ENCODE results near the gene CRIP2.

The CRIP2 gene

DNA sequence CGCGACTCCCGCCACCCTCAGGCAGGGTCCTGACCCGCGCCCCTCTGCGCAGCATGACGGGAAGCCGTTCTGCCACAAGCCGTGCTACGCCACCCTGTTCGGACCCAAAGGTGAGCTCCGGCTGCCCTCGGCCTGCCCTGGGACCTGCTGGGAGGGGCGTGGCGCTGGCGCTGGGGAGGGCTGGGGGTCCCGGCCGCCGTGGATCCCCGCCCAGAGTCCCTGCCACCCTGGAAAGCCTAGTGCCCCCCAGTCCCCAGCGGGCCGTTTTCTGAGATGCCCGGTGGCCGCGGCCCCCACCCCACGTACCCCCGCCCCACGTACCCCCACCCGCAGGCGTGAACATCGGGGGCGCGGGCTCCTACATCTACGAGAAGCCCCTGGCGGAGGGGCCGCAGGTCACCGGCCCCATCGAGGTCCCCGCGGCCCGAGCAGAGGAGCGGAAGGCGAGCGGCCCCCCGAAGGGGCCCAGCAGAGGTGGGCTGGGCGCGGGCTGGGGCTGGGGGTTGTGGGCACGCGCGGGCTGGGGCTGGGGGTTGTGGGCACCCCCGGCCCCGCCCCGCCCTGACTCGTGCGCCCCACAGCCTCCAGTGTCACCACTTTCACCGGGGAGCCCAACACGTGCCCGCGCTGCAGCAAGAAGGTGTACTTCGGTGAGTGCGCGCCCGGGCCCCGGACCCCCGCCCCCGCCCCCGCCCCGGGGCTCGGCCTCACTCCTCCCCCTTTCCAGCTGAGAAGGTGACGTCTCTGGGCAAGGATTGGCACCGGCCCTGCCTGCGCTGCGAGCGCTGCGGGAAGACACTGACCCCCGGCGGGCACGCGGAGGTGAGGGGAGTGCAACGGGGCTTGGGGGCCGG lies 4.0 kb downstream of the CRIP2 start:
- no peak for DNase-seq (ENCODE audit: extremely low read depth, low read depth)

DNA sequence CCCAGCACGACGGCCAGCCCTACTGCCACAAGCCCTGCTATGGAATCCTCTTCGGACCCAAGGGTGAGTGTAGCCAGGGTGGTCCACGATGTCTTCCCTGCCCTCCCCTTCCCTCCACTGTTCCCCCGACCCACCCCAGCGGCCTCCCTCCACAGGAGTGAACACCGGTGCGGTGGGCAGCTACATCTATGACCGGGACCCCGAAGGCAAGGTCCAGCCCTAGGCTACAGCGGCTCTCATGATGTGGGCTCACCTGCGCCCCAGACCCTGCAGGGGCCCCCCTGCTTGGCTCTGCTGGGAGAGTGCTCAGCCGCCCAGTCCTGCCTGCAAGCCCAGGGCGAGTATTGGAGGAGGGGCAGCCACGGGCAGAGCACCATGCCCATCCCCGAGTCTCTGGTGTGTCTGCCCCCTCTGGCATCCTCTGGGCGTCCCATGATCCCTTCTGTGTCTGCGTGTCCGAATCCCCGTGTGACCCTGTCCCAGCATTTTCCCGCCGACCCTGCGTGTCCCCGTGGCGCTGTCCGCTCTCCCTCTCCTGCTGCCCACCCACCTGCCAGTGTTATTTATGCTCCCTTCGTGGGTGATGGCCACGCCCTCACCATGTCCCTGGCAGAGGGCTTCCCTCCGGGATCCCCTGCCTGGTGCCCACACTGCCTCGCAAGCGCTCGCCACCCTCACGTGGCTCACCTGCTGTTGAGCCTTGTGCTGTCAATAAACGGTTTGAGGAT lies 5.0 kb downstream of the CRIP2 start:
- DNase-seq (ENCODE audit: extremely low read depth, low read depth) = no peak

More for the DNA sequence above, 4.0 kb downstream of the CRIP2 start:
- TF ChIP-seq, protein P1, sequence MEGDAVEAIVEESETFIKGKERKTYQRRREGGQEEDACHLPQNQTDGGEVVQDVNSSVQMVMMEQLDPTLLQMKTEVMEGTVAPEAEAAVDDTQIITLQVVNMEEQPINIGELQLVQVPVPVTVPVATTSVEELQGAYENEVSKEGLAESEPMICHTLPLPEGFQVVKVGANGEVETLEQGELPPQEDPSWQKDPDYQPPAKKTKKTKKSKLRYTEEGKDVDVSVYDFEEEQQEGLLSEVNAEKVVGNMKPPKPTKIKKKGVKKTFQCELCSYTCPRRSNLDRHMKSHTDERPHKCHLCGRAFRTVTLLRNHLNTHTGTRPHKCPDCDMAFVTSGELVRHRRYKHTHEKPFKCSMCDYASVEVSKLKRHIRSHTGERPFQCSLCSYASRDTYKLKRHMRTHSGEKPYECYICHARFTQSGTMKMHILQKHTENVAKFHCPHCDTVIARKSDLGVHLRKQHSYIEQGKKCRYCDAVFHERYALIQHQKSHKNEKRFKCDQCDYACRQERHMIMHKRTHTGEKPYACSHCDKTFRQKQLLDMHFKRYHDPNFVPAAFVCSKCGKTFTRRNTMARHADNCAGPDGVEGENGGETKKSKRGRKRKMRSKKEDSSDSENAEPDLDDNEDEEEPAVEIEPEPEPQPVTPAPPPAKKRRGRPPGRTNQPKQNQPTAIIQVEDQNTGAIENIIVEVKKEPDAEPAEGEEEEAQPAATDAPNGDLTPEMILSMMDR (IDR thresholded peaks at IDR 0.05; ENCODE audit: low read depth, low read length) = no peak

DNA sequence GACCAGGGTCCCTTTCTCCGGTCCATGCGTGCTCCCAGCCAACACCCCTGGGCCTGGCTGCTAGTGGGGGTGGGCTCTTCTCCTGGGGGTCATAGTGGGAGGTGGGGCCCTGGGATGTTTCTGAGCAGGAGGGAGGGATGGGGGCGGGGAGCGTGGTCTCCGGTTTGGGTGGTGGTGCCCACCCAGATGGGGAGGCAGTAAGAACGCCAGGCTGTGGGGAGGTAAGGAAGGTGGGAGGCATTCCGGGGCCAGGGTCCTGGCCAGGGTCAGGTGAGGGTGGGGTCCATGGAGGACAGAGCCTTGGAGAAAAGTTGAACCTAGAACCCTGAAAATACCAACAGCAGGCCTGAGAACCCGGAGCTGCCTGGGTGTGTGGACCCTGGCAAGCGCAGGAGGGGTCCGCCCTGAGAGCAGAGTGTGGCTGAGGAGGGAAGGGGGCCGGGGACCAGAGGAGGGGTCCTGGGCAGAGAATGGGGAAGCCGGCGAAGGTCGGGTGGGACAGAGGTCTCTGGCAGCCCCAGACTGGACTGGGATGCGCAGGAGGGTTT lies 5.7 kb downstream of the CRIP2 start:
- TF ChIP-seq, protein P1 (IDR thresholded peaks at IDR 0.05; ENCODE audit: low read depth, low read length) = no peak
- DNase-seq (ENCODE audit: extremely low read depth, low read depth) = no peak

More for the DNA sequence above, 5.0 kb downstream of the CRIP2 start:
- TF ChIP-seq, protein P1 (IDR thresholded peaks at IDR 0.05; ENCODE audit: low read depth, low read length) = no peak

DNA sequence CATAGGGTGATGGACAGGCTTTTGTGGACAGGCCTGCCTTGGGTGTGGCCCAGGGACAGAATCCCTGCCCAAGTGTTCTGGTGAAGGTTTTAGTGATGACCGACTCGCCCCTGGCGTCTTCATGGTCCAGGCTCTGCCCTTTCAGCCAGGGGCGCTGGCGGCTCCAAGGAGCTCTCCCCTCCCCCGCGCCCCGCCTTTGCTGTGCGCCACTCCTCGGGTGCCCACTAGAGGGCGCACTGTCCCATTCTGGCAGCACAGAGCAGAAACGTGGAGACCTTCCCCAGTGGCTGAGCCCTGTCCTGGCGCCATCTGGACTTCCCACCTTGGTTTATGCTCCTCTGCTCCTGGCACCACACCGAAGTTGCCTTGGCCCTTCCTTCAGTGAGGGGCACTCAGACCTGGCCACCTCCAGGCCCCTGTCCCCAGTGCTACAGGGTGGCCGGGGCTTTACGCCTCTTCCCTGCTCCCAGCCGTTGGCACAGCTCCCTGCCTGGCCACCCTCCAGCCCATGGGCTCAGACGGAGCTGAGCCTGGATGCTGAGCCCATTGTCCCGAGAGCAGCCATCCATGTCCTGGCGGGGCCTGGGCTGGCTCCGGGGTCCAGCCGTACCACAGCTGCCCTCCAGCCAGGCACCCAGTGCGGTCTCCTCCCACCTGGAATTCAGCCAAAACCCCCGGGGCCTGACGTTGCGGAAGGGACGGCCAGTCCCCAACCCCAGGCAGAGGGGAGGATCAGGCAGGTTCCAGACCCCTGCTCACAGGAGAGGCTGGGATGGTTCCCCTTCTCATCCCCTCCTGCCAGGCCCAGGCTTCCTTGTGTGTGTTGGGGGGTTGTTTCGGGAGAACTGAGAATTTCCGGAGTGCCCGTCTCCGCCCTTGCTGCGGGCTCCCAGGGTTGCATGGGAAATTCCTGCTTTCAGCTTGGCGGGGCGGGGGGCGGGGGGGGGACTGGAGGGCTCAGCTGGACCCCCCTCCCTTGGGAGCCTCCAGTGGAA lies 6.5 kb downstream of the CRIP2 start:
- peak; percentile 68 for DNase-seq (ENCODE audit: extremely low read depth, low read depth)
- TF ChIP-seq, protein P1 (IDR thresholded peaks at IDR 0.05; ENCODE audit: low read depth, low read length) = peak; percentile 98

DNA sequence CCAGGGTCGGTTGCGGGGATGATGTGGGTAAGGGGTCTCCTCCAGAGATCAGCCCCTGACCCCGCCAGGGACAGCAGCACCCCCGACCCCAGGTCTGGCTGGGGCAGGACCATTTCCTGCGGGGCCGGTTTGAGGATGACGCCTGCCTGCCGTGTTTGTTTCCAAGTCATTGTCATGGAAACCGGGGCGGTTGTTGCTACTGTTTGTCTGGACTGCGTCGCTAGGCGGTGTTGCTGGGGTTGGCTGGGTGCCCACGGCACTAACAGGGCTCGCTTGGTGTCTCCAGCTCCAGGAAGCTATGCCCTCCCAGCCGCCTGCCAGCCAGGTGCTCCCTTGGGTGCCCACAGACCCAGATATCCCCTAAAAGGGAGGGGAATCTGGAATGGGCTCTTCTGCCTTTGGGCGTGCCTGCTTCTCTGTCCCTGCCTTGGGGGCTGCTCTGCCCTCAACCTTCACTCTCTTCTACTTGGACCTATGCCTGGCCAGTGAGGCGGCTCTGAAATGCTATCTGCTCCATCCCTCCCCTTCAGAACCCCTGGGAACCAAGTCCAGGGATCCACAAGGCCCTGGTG lies 7.4 kb downstream of the CRIP2 start:
- peak; percentile 94 for DNase-seq (ENCODE audit: extremely low read depth, low read depth)
- TF ChIP-seq, protein P1 (IDR thresholded peaks at IDR 0.05; ENCODE audit: low read depth, low read length) = no peak; the same call in 1 of the 2 replicates

DNA sequence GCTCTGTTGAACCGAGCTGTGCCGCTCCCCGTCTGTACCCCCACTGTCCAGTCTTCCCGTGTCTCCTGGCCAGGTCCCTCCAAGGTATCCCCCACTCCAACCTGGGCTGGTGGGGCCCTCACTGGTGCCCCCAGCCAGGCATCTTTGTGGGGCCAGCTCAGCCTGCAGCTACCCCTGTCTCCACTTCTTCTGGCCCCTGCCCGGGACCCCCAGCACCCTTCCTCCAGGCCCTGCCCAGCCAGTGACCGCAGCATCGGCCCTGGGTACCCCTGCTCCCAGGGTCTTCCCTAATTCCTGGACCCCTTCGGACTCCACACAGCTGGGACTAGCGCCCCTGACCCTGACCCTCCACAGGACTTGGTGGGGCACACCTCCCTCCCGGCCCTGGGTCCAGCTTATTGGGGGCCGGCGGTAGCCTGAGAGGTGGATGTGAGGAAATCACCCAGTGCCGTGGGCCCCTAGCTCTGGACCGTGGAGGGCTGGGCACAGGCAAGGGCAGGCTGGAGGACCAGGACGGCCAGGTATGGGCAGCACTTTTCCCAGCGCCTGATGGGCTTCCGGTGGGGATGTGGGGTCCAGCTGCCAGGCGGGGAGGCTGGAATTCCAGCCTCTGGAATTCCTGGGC lies 8.0 kb downstream of the CRIP2 start:
- TF ChIP-seq, protein P1 (IDR thresholded peaks at IDR 0.05; ENCODE audit: low read depth, low read length) = no peak
- DNase-seq (ENCODE audit: extremely low read depth, low read depth) = no peak
